GM18526 (cell line): Measurements from ENCODE around the gene FOXP1.

Experiments
- POLR2A ChIP-seq: IDR thresholded peaks from 3 replicates; pipeline ENCODE4 v1.6.1; 2011; ENCODE audit not compliant: insufficient read length; ENCODE audit errors: extremely low read depth

FOXP1 gene

GRCh38 chr3:71450162-71450561 is 133.4 kb downstream of the FOXP1 start:
- TF ChIP-seq POLR2A, result no peak

GRCh38 chr3:71447803-71448202 is 135.7 kb downstream of the FOXP1 start:
- TF ChIP-seq POLR2A, result no peak

GRCh38 chr3:71447197-71447596 is 136.3 kb downstream of the FOXP1 start:
- no peak for TF ChIP-seq POLR2A

- no peak for TF ChIP-seq POLR2A
Observed at GRCh38 chr3:71446734-71447133, 136.8 kb downstream of the FOXP1 start.

- TF ChIP-seq POLR2A, result no peak
Observed at GRCh38 chr3:71446260-71446659, 137.3 kb downstream of the FOXP1 start.

- TF ChIP-seq POLR2A, result no peak
Observed at GRCh38 chr3:71444861-71445259, 138.7 kb downstream of the FOXP1 start.

- TF ChIP-seq POLR2A, result peak; percentile 19
Observed at GRCh38 chr3:71444028-71444860, 139.3 kb downstream of the FOXP1 start.

GRCh38 chr3:71443332-71443731 is 140.2 kb downstream of the FOXP1 start:
- no peak for TF ChIP-seq POLR2A

GRCh38 chr3:71442652-71443042 is 140.9 kb downstream of the FOXP1 start:
- no peak for TF ChIP-seq POLR2A

- TF ChIP-seq POLR2A, result no peak
Observed at GRCh38 chr3:71441925-71442651, 141.4 kb downstream of the FOXP1 start.

GRCh38 chr3:71441217-71441924 is 142.2 kb downstream of the FOXP1 start:
- TF ChIP-seq POLR2A, result no peak

- TF ChIP-seq POLR2A, result no peak
Observed at GRCh38 chr3:71438904-71439303, 144.6 kb downstream of the FOXP1 start.

GRCh38 chr3:71438071-71438685 is 145.3 kb downstream of the FOXP1 start:
- TF ChIP-seq POLR2A, result no peak

- no peak for TF ChIP-seq POLR2A
Observed at GRCh38 chr3:71436337-71436736, 147.2 kb downstream of the FOXP1 start.

- TF ChIP-seq POLR2A, result no peak
Observed at GRCh38 chr3:71433631-71434030, 149.9 kb downstream of the FOXP1 start.
